ENCODE data around the gene SORCS2.

GRCh38 chr4:7536876-7537275 lies 344.5 kb downstream of the SORCS2 start:
- TF ChIP-seq CTCF (IDR thresholded peaks at IDR 0.05), result no peak
- no peak for TF ChIP-seq POLR2A (IDR thresholded peaks at IDR 0.05)
- no peak for TF ChIP-seq EP300 (IDR thresholded peaks at IDR 0.05; ENCODE audit: low read depth)
- no peak for TF ChIP-seq POLR2AphosphoS5 (IDR thresholded peaks at IDR 0.05)
